ENCODE results near the gene CCND1. TPM values are rescaled to one million over a fixed set of nuclear protein-coding genes. Genes with fewer than 3 reads are reported as not detected.

CCND1 gene
- total RNA-seq, 1 experiment from 2014 or later: 106 TPM

- Mint-ChIP-seq H3K4me3 (ENCODE audit: unreplicated experiment) (no peak overlapping the region), H3K4me1 (ENCODE audit: insufficient read depth, unreplicated experiment) (no peaks in the 10 kb centered on the region), H3K27me3 (ENCODE audit: insufficient read depth, unreplicated experiment) (no peaks in the 10 kb centered on the region), H3K36me3 (ENCODE audit: insufficient read depth, unreplicated experiment) (peaks cover 13% of the 10 kb centered on the region), H3K9me3 (ENCODE audit: unreplicated experiment) (no peaks in the 10 kb centered on the region), H3K27ac (ENCODE audit: low read depth, unreplicated experiment) (no peak overlapping the region)
- no TSS peak for BruUV-seq (replicated peaks)
- TF ChIP-seq, protein P1, sequence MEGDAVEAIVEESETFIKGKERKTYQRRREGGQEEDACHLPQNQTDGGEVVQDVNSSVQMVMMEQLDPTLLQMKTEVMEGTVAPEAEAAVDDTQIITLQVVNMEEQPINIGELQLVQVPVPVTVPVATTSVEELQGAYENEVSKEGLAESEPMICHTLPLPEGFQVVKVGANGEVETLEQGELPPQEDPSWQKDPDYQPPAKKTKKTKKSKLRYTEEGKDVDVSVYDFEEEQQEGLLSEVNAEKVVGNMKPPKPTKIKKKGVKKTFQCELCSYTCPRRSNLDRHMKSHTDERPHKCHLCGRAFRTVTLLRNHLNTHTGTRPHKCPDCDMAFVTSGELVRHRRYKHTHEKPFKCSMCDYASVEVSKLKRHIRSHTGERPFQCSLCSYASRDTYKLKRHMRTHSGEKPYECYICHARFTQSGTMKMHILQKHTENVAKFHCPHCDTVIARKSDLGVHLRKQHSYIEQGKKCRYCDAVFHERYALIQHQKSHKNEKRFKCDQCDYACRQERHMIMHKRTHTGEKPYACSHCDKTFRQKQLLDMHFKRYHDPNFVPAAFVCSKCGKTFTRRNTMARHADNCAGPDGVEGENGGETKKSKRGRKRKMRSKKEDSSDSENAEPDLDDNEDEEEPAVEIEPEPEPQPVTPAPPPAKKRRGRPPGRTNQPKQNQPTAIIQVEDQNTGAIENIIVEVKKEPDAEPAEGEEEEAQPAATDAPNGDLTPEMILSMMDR (IDR thresholded peaks at IDR 0.05; ENCODE audit: unreplicated experiment): no peak
- ChIA-PET CTCF (interaction anchor here (0.6 to 2.2 kb wide), 4 partner anchors 14 to 559 kb away, joined by 3 to 7 read pairs (median 4); no protein-coding TSS in a partner anchor), POLR2A (no interaction called here)
- intact Hi-C loops (cut with micrococcal nuclease): no loop called here
- no peak for DNase-seq (ENCODE audit: unreplicated experiment)
These were observed 17.1 kb downstream of the CCND1 start for GRCh38 chr11:69657911-69658625.

- ChIA-PET POLR2A (interaction anchor here (0.7 kb wide), 1 partner anchor 12 kb away, joined by 3 read pairs; no protein-coding TSS in a partner anchor), CTCF (interaction anchor here (0.6 to 2.2 kb wide), 4 partner anchors 15 to 560 kb away, joined by 3 to 7 read pairs (median 4); no protein-coding TSS in a partner anchor)
- Mint-ChIP-seq H3K4me3 (ENCODE audit: unreplicated experiment) (no peak overlapping the region), H3K27me3 (ENCODE audit: insufficient read depth, unreplicated experiment) (no peaks in the 10 kb centered on the region), H3K9me3 (ENCODE audit: unreplicated experiment) (no peaks in the 10 kb centered on the region), H3K27ac (ENCODE audit: low read depth, unreplicated experiment) (no peak overlapping the region), H3K4me1 (ENCODE audit: insufficient read depth, unreplicated experiment) (no peaks in the 10 kb centered on the region), H3K36me3 (ENCODE audit: insufficient read depth, unreplicated experiment) (peaks cover 7% of the 10 kb centered on the region)
- DNase-seq (ENCODE audit: unreplicated experiment): no peak
- intact Hi-C loops (cut with micrococcal nuclease): no loop called here
- BruUV-seq (replicated peaks): no TSS peak
- TF ChIP-seq, protein P1 (IDR thresholded peaks at IDR 0.05; ENCODE audit: unreplicated experiment): no peak
These were observed 17.9 kb downstream of the CCND1 start for GRCh38 chr11:69658626-69659450.

DNA sequence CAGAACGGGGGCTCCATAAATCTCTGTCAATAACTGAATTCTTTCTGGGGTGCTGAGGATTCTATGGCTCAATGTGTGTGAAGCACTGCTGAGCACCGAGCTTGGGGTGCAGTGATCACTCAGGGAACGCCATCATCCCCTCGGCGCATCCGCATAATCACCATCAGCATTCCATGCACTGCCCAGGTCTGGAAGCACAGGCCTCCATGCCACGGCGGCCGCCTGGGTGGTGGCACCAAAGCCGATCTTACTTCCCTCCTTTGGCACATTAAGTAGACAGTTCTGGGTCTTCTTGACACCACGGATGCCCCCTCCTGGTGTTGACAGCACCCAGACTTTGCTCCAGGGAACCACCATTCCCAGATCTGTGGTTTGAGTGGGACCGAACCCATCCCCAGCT, 18.6 kb downstream of the CCND1 start:
- no peak for DNase-seq (ENCODE audit: unreplicated experiment)
- H3K27me3 Mint-ChIP-seq (ENCODE audit: insufficient read depth, unreplicated experiment): no peaks in the 10 kb centered on the region
- intact Hi-C loops (cut with micrococcal nuclease): no loop called here
- H3K9me3 Mint-ChIP-seq (ENCODE audit: unreplicated experiment): no peaks in the 10 kb centered on the region
- no TSS peak for BruUV-seq (replicated peaks)
- no peak overlapping the region for H3K27ac Mint-ChIP-seq (ENCODE audit: low read depth, unreplicated experiment)
- no peaks in the 10 kb centered on the region for H3K4me1 Mint-ChIP-seq (ENCODE audit: insufficient read depth, unreplicated experiment)
- CTCF ChIA-PET: interaction anchor here (2.2 to 3.5 kb wide), 2 partner anchors 11 to 558 kb away, joined by 7 to 28 read pairs; no protein-coding TSS in a partner anchor
- TF ChIP-seq, protein P1 (IDR thresholded peaks at IDR 0.05; ENCODE audit: unreplicated experiment): no peak
- peaks cover 7% of the 10 kb centered on the region for H3K36me3 Mint-ChIP-seq (ENCODE audit: insufficient read depth, unreplicated experiment)
- POLR2A ChIA-PET: no interaction called here
- H3K4me3 Mint-ChIP-seq (ENCODE audit: unreplicated experiment): no peak overlapping the region

GRCh38 chr11:69660001-69660500, 19.1 kb downstream of the CCND1 start:
- Mint-ChIP-seq H3K27me3 (ENCODE audit: insufficient read depth, unreplicated experiment) (no peaks in the 10 kb centered on the region), H3K4me3 (ENCODE audit: unreplicated experiment) (no peak overlapping the region), H3K27ac (ENCODE audit: low read depth, unreplicated experiment) (no peak overlapping the region), H3K4me1 (ENCODE audit: insufficient read depth, unreplicated experiment) (no peaks in the 10 kb centered on the region), H3K9me3 (ENCODE audit: unreplicated experiment) (no peaks in the 10 kb centered on the region), H3K36me3 (ENCODE audit: insufficient read depth, unreplicated experiment) (peaks cover 7% of the 10 kb centered on the region)
- ChIA-PET CTCF (interaction anchor here (0.7 to 3.5 kb wide), 4 partner anchors 10 to 559 kb away, joined by 3 to 28 read pairs (median 5); no protein-coding TSS in a partner anchor), POLR2A (no interaction called here)
- no TSS peak for BruUV-seq (replicated peaks)
- intact Hi-C loops (cut with micrococcal nuclease): no loop called here
- no peak for DNase-seq (ENCODE audit: unreplicated experiment)
- TF ChIP-seq, protein P1 (IDR thresholded peaks at IDR 0.05; ENCODE audit: unreplicated experiment): no peak
